Mammary epithelial cell (primary cell): ENCODE measurements around the gene ERC1.

Source experiments
- CTCF ChIP-seq, 2 donors: IDR thresholded peaks in 1 of 2; conservative IDR thresholded peaks in 1 of 2; 2 replicates each; pipeline ENCODE4 v1.5.1; 2011 to 2012; ENCODE audit warnings: inconsistent platforms in 2 of 2, low read length in 2 of 2, mild to moderate bottlenecking in 2 of 2, control low read depth in 1 of 2, low read depth in 1 of 2; ENCODE audit not compliant: insufficient read depth in 1 of 2; ENCODE audit errors: extremely low read depth in 1 of 2
- EZH2 ChIP-seq: IDR thresholded peaks from 2 replicates; pipeline ENCODE4 v1.6.1; 2012; ENCODE audit warnings: low read length, inconsistent platforms, borderline replicate concordance

GRCh38 chr12:1108276-1108675 lies 117.3 kb downstream of the ERC1 start:
- TF ChIP-seq CTCF (conservative IDR thresholded peaks at IDR 0.05 in 1 of 2, IDR thresholded peaks at IDR 0.05 in 1 of 2; ENCODE audit: extremely low read depth in 1 of 2, insufficient read depth in 1 of 2, low read depth in 1 of 2, low read length in 2 of 2) (no peak), EZH2 (no peak)
